GM18499 (cell line): ENCODE measurements around the gene PTHLH.

ENCODE experiments used
- ATAC-seq: cut with Tn5 transposase; IDR thresholded peaks from one replicate; pipeline ENCODE4 v1.9.1; 2021; ENCODE audit warnings: moderate number of reproducible peaks; ENCODE audit not compliant: insufficient read depth, unreplicated experiment

PTHLH gene

GRCh38 chr12:27972721-27973120, at the start of gene PTHLH:
PTHLH (minus strand) TSS chr12:27972733; CDS start chr12:27969494, 3,239 bp downstream.
- ATAC-seq: no peak

- no peak for ATAC-seq
Measured at GRCh38 chr12:28021704-28022103, 49.2 kb upstream of the PTHLH start.

GRCh38 chr12:28017873-28018255, 45.3 kb upstream of the PTHLH start:
- ATAC-seq: no peak

GRCh38 chr12:28017126-28017872, 44.8 kb upstream of the PTHLH start:
- ATAC-seq: no peak

GRCh38 chr12:28015165-28015564, 42.6 kb upstream of the PTHLH start:
- no peak for ATAC-seq

GRCh38 chr12:28014196-28014595, 41.7 kb upstream of the PTHLH start:
- ATAC-seq: no peak

- no peak for ATAC-seq
Measured at GRCh38 chr12:28012333-28012918, 39.9 kb upstream of the PTHLH start.

- no peak for ATAC-seq
Measured at GRCh38 chr12:28010036-28010435, 37.5 kb upstream of the PTHLH start.

GRCh38 chr12:27999970-28000369, 27.4 kb upstream of the PTHLH start:
- ATAC-seq: no peak

- ATAC-seq: no peak
Measured at GRCh38 chr12:27999521-27999920, 27.0 kb upstream of the PTHLH start.

- ATAC-seq: no peak
Measured at GRCh38 chr12:27998658-27999057, 26.1 kb upstream of the PTHLH start.

- no peak for ATAC-seq
Measured at GRCh38 chr12:27998170-27998569, 25.6 kb upstream of the PTHLH start.

GRCh38 chr12:27996761-27997160, 24.2 kb upstream of the PTHLH start:
- no peak for ATAC-seq

GRCh38 chr12:27995406-27995805, 22.9 kb upstream of the PTHLH start:
- ATAC-seq: no peak

GRCh38 chr12:27988594-27989233, 16.2 kb upstream of the PTHLH start:
- no peak for ATAC-seq

- no peak for ATAC-seq
Measured at GRCh38 chr12:27987331-27987730, 14.8 kb upstream of the PTHLH start.

- no peak for ATAC-seq
Measured at GRCh38 chr12:27984275-27984674, 11.7 kb upstream of the PTHLH start.

GRCh38 chr12:27982951-27983350, 10.4 kb upstream of the PTHLH start:
- ATAC-seq: no peak

- no peak for ATAC-seq
Measured at GRCh38 chr12:27982385-27982784, 9.9 kb upstream of the PTHLH start.

GRCh38 chr12:27981874-27982273, 9.3 kb upstream of the PTHLH start:
- ATAC-seq: no peak

- no peak for ATAC-seq
Measured at GRCh38 chr12:27979145-27979544, 6.6 kb upstream of the PTHLH start.
